Vagina (tissue), 2 donors: ENCODE measurements around the gene ELP4. TPM values are rescaled to one million over a fixed set of nuclear protein-coding genes. Genes with fewer than 3 reads are reported as not detected.

Experiments used
- DNase-seq, 2 donors: peaks; one replicate each; pipeline ENCODE4 v3.0.0-alpha.2; 2017; ENCODE audit errors: extremely low spot score in 2 of 2
- H3K27ac ChIP-seq: fragments of 200-600 bp; sonication (generic); one replicate; pipeline ENCODE4 v1.5.1; 2019
- H3K27me3 ChIP-seq: fragments of 200-600 bp; sonication (generic); one replicate; pipeline ENCODE4 v1.5.1; 2019
- H3K36me3 ChIP-seq, 2 donors: fragments of 200-600 bp; sonication (generic); one replicate each; pipeline ENCODE4 v1.5.1; 2017 to 2019
- H3K4me1 ChIP-seq: fragments of 200-600 bp; sonication (generic); one replicate; pipeline ENCODE4 v1.5.1; 2019
- H3K4me3 ChIP-seq, 2 donors: fragments of 200-600 bp; sonication (generic); 1 replicate in 1 of 2; 2 replicates in 1 of 2; pipeline ENCODE4 v1.5.1; 2016 to 2019
- H3K9me3 ChIP-seq: fragments of 200-600 bp; sonication (generic); one replicate; pipeline ENCODE4 v1.5.1; 2019
- POLR2A ChIP-seq, 2 donors: fragments of 450-650 bp; IDR thresholded peaks; one replicate each; pipeline ENCODE4 v1.6.1; 2017; ENCODE audit warnings: antibody characterized with exemption in 2 of 2, mild to moderate bottlenecking in 2 of 2, moderate library complexity in 2 of 2
- POLR2AphosphoS5 ChIP-seq, 2 donors: sonication (generic); formaldehyde crosslinking; IDR thresholded peaks; one replicate each; pipeline ENCODE4 v1.9.0; 2017; ENCODE audit warnings: antibody characterized with exemption in 2 of 2, mild to moderate bottlenecking in 2 of 2, low read depth in 1 of 2; ENCODE audit not compliant: insufficient read depth in 1 of 2
- intact Hi-C: fragments of 100-400 bp; cut with DNase I; formaldehyde crosslinking; loops from one replicate; pipeline ENCODE4 v1.15.1; 2023
- total RNA-seq: library from RNA; depleted of rRNA; stranded (reverse); fragments of >200 nt; gene quantifications from one replicate; pipeline ENCODE4 v1.2.3, GENCODE V29; 2016
- TF ChIP-seq, protein P1 (sequence below), 3 experiments: fragments of 450-650 bp in 2 of 3; fragments of 200-600 bp in 1 of 3; sonication (generic) in 1 of 3; IDR thresholded peaks; one replicate each; pipeline ENCODE4 v1.5.1; 2017 to 2019; ENCODE audit warnings: antibody characterized with exemption in 3 of 3, mild to moderate bottlenecking in 2 of 3, moderate library complexity in 2 of 3

Gene ELP4
- total RNA-seq, 1 donor from 2014 or later = 23.3 TPM

- no peak for DNase-seq
- intact Hi-C loops = no loop called here
- Histone ChIP-seq H3K27ac (no peak overlapping the region), H3K4me3 (no peak overlapping the region), H3K4me1 (no peaks in the 10 kb centered on the region), H3K27me3 (no peaks in the 10 kb centered on the region), H3K36me3 (no peaks in the 10 kb centered on the region), H3K9me3 (no peaks in the 10 kb centered on the region)
- TF ChIP-seq, protein P1, sequence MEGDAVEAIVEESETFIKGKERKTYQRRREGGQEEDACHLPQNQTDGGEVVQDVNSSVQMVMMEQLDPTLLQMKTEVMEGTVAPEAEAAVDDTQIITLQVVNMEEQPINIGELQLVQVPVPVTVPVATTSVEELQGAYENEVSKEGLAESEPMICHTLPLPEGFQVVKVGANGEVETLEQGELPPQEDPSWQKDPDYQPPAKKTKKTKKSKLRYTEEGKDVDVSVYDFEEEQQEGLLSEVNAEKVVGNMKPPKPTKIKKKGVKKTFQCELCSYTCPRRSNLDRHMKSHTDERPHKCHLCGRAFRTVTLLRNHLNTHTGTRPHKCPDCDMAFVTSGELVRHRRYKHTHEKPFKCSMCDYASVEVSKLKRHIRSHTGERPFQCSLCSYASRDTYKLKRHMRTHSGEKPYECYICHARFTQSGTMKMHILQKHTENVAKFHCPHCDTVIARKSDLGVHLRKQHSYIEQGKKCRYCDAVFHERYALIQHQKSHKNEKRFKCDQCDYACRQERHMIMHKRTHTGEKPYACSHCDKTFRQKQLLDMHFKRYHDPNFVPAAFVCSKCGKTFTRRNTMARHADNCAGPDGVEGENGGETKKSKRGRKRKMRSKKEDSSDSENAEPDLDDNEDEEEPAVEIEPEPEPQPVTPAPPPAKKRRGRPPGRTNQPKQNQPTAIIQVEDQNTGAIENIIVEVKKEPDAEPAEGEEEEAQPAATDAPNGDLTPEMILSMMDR (IDR thresholded peaks at IDR 0.05) = no peak
- TF ChIP-seq POLR2A (IDR thresholded peaks at IDR 0.05) (no peak), POLR2AphosphoS5 (IDR thresholded peaks at IDR 0.05; ENCODE audit: insufficient read depth in 1 of 2, low read depth in 1 of 2) (no peak)
Measured at GRCh38 chr11:31747581-31747980, 238.0 kb downstream of the ELP4 start.

DNA sequence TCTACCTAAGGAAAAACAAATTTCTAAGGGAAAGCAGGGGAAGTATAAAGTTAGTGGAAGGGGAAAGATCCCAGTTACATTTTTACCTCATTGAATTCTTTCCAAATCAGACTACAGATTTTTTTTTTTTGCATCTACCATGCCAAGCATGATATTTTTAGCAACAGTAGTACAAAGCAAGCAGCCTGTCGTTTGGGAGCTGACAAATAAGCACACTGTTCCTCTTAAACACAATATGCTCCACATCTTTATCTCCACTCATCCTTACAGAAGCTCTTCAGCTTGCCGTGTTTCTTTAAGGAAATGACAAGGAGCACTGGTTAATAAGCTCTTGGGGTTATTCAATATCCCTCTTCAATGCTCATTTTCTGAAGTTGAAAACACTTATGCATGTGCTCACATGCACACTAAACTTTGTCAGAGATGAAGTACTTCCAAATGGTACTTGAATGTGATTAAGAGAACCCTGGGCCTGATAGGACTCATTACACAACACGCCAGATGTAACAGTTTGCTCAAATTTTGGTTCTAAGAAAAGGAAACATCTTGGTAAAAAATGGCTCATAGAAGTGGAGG lies 247.8 kb downstream of the ELP4 start:
- Histone ChIP-seq H3K36me3 (no peaks in the 10 kb centered on the region), H3K4me1 (no peaks in the 10 kb centered on the region), H3K27ac (no peak overlapping the region), H3K4me3 (no peak overlapping the region), H3K27me3 (no peaks in the 10 kb centered on the region), H3K9me3 (no peaks in the 10 kb centered on the region)
- no peak for TF ChIP-seq POLR2AphosphoS5 (IDR thresholded peaks at IDR 0.05; ENCODE audit: insufficient read depth in 1 of 2, low read depth in 1 of 2)
- TF ChIP-seq, protein P1 (IDR thresholded peaks at IDR 0.05) = no peak
- no peak for TF ChIP-seq POLR2A (IDR thresholded peaks at IDR 0.05)
- intact Hi-C loops = no loop called here
- no peak for DNase-seq

DNA sequence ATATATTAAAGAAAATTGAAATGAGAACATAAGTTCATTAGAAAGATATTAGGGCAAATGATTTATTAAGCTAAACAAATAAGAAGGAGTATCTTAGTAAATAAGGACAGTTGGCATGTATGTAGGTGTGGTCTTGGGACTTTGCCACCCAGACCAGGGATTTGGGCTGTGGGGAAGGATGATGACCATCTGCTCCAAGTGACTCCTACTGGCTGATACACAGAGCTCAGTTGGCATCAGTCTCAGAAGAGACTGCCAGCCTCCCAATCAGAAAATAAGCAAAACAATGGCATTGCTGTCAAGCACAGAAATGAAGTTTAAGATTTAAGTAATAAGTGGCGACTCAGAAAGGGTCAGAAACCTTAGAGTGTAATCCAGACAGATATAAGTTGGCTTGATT lies 252.1 kb downstream of the ELP4 start:
- Histone ChIP-seq H3K4me1 (no peaks in the 10 kb centered on the region), H3K27me3 (no peaks in the 10 kb centered on the region), H3K36me3 (no peaks in the 10 kb centered on the region), H3K9me3 (no peaks in the 10 kb centered on the region), H3K4me3 (no peak overlapping the region), H3K27ac (no peak overlapping the region)
- no peak for DNase-seq
- intact Hi-C loops = no loop called here
- no peak for TF ChIP-seq POLR2A (IDR thresholded peaks at IDR 0.05)
- TF ChIP-seq POLR2AphosphoS5 (IDR thresholded peaks at IDR 0.05; ENCODE audit: insufficient read depth in 1 of 2, low read depth in 1 of 2) = no peak
- TF ChIP-seq, protein P1 (IDR thresholded peaks at IDR 0.05) = no peak

- Histone ChIP-seq H3K4me1 (no peaks in the 10 kb centered on the region), H3K9me3 (no peaks in the 10 kb centered on the region), H3K4me3 (no peak overlapping the region), H3K36me3 (no peaks in the 10 kb centered on the region), H3K27me3 (no peaks in the 10 kb centered on the region), H3K27ac (no peak overlapping the region)
- DNase-seq = no peak
- TF ChIP-seq POLR2AphosphoS5 (IDR thresholded peaks at IDR 0.05; ENCODE audit: insufficient read depth in 1 of 2, low read depth in 1 of 2) (no peak), POLR2A (IDR thresholded peaks at IDR 0.05) (no peak)
- TF ChIP-seq, protein P1 (IDR thresholded peaks at IDR 0.05) = no peak
- intact Hi-C loops = no loop called here
Measured at GRCh38 chr11:31763296-31763695, 253.7 kb downstream of the ELP4 start.

DNA sequence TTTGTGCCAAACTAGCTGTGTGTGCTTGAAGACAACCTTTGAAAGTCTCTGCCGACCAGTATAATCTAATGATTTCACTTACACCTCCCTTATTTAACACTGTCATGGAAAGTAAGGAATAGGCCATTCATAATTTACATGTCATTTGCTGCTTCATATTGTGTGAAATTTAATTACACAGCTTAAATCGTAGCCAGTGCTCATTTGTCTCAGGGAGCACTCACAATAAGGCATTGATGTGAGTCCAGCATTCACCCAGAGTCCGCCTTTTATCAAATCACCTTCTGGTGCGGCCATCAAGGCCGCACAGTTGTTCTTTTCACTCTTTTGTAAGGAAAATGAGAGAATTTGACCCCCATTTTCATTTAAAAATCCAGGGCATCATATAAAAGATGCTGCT lies 254.7 kb downstream of the ELP4 start:
- no peaks in the 10 kb centered on the region for H3K9me3 ChIP-seq
- H3K27ac ChIP-seq = no peak overlapping the region
- no peaks in the 10 kb centered on the region for H3K27me3 ChIP-seq
- no peak for DNase-seq
- H3K4me1 ChIP-seq = no peaks in the 10 kb centered on the region
- H3K4me3 ChIP-seq = no peak overlapping the region
- intact Hi-C loops = no loop called here
- H3K36me3 ChIP-seq = no peaks in the 10 kb centered on the region
- TF ChIP-seq POLR2AphosphoS5 (IDR thresholded peaks at IDR 0.05; ENCODE audit: insufficient read depth in 1 of 2, low read depth in 1 of 2) (no peak), POLR2A (IDR thresholded peaks at IDR 0.05) (no peak)
- TF ChIP-seq, protein P1 (IDR thresholded peaks at IDR 0.05) = no peak
